GM19193 (cell line): ENCODE data around the gene PUSL1.

Experiments used
- POLR2A ChIP-seq: IDR thresholded peaks from 4 replicates; pipeline ENCODE4 v1.6.1; 2011; ENCODE audit not compliant: insufficient read depth, insufficient read length; ENCODE audit errors: extremely low read depth

PUSL1 gene

GRCh38 chr1:1297802-1298424 is 10.5 kb upstream of the PUSL1 start:
- TF ChIP-seq POLR2A, result no peak

- TF ChIP-seq POLR2A, result no peak
Observed at GRCh38 chr1:1298861-1299685, 9.3 kb upstream of the PUSL1 start.

GRCh38 chr1:1299686-1300351 is 8.6 kb upstream of the PUSL1 start:
- no peak for TF ChIP-seq POLR2A

GRCh38 chr1:1300352-1300739 is 8.1 kb upstream of the PUSL1 start:
- TF ChIP-seq POLR2A, result no peak

- TF ChIP-seq POLR2A, result no peak
Observed at GRCh38 chr1:1302006-1302430, 6.4 kb upstream of the PUSL1 start.

- TF ChIP-seq POLR2A, result no peak
Observed at GRCh38 chr1:1302951-1303509, 5.4 kb upstream of the PUSL1 start.

GRCh38 chr1:1303736-1304135 is 4.7 kb upstream of the PUSL1 start:
- TF ChIP-seq POLR2A, result no peak

- TF ChIP-seq POLR2A, result no peak
Observed at GRCh38 chr1:1304331-1305299, 3.8 kb upstream of the PUSL1 start.

- peak; percentile 23 for TF ChIP-seq POLR2A
Observed at GRCh38 chr1:1305300-1306069, 2.9 kb upstream of the PUSL1 start.

GRCh38 chr1:1306070-1306660 is 2.2 kb upstream of the PUSL1 start:
- no peak for TF ChIP-seq POLR2A

GRCh38 chr1:1306661-1307260 is 1.6 kb upstream of the PUSL1 start:
- no peak for TF ChIP-seq POLR2A

GRCh38 chr1:1307261-1307922 is 1.0 kb upstream of the PUSL1 start:
- no peak for TF ChIP-seq POLR2A
